GM19238 (cell line): Measurements from ENCODE around the gene CFAP300.

Source experiments
- DNase-seq: peaks from one replicate; pipeline ENCODE4 v3.0.0; 2011; ENCODE audit warnings: low spot score; ENCODE audit not compliant: insufficient read length

The CFAP300 gene

GRCh38 chr11:102047305-102047924 is at the start of gene CFAP300:
Gene CFAP300, plus strand, starts transcription at chr11:102047437. Its CDS starts 34 bp downstream, at chr11:102047471.
- DNase-seq: no peak

- no peak for DNase-seq
Observed at GRCh38 chr11:102001657-102002338, 45.4 kb upstream of the CFAP300 start.

GRCh38 chr11:102004220-102004619 is 43.0 kb upstream of the CFAP300 start:
- no peak for DNase-seq

- DNase-seq: no peak
Observed at GRCh38 chr11:102005306-102005705, 41.9 kb upstream of the CFAP300 start.

- DNase-seq: no peak
Observed at GRCh38 chr11:102006835-102007566, 40.2 kb upstream of the CFAP300 start.

GRCh38 chr11:102007567-102008437 is 39.4 kb upstream of the CFAP300 start:
- DNase-seq: no peak

- no peak for DNase-seq
Observed at GRCh38 chr11:102010776-102011494, 36.3 kb upstream of the CFAP300 start.

- DNase-seq: no peak
Observed at GRCh38 chr11:102012946-102013345, 34.3 kb upstream of the CFAP300 start.

GRCh38 chr11:102014756-102015155 is 32.5 kb upstream of the CFAP300 start:
- DNase-seq: no peak

- DNase-seq: no peak
Observed at GRCh38 chr11:102017026-102017425, 30.2 kb upstream of the CFAP300 start.

GRCh38 chr11:102026217-102026616 is 21.0 kb upstream of the CFAP300 start:
- no peak for DNase-seq

GRCh38 chr11:102026959-102027358 is 20.3 kb upstream of the CFAP300 start:
- DNase-seq: no peak

GRCh38 chr11:102036757-102037156 is 10.5 kb upstream of the CFAP300 start:
- no peak for DNase-seq

- no peak for DNase-seq
Observed at GRCh38 chr11:102046841-102047240, 396 bp upstream of the CFAP300 start.

- no peak for DNase-seq
Observed at GRCh38 chr11:102050927-102051575, 3.8 kb downstream of the CFAP300 start.

GRCh38 chr11:102061276-102061675 is 14.0 kb downstream of the CFAP300 start:
- DNase-seq: no peak

GRCh38 chr11:102062106-102062505 is 14.9 kb downstream of the CFAP300 start:
- no peak for DNase-seq

GRCh38 chr11:102064316-102064715 is 17.1 kb downstream of the CFAP300 start:
- no peak for DNase-seq

GRCh38 chr11:102070766-102071165 is 23.5 kb downstream of the CFAP300 start:
- no peak for DNase-seq
